ENCODE results near the gene OTUD7B.

The OTUD7B gene

GRCh38 chr1:149993764-149994163 is 16.8 kb downstream of the OTUD7B start:
- Histone ChIP-seq H3K4me2 (ENCODE audit: low read depth, low read length, poor library complexity, severe bottlenecking) (no peak overlapping the region), H2AFZ (ENCODE audit: low read length) (no peak overlapping the region), H3K4me1 (ENCODE audit: insufficient read depth, low read length, poor library complexity, severe bottlenecking) (no peaks in the 10 kb centered on the region), H3K27me3 (ENCODE audit: insufficient read depth, low read length, poor library complexity, severe bottlenecking) (no peaks in the 10 kb centered on the region), H3K9me2 (replicated peaks; ENCODE audit: low read depth, low read length) (no peaks in the 10 kb centered on the region), H3K9me3 (ENCODE audit: insufficient read depth, low read depth, low read length) (no peaks in the 10 kb centered on the region), H3K9ac (ENCODE audit: low read depth, low read length, poor library complexity, severe bottlenecking) (no peak overlapping the region), H4K20me1 (ENCODE audit: insufficient read depth, low read length, poor library complexity, severe bottlenecking) (no peaks in the 10 kb centered on the region), H3K36me3 (ENCODE audit: insufficient read depth, low read length) (no peaks in the 10 kb centered on the region), H3K79me2 (ENCODE audit: insufficient read depth, low read length) (no peaks in the 10 kb centered on the region), H3F3A (ENCODE audit: low read depth) (no peaks in the 10 kb centered on the region), H3K4me3 (ENCODE audit: low read length, poor library complexity, severe bottlenecking) (no peak overlapping the region)
- no peak for TF ChIP-seq CTCF (conservative IDR thresholded peaks at IDR 0.05; ENCODE audit: low read length)
- no peak for TF ChIP-seq EZH2phosphoT487 (IDR thresholded peaks at IDR 0.05; ENCODE audit: borderline replicate concordance)

- TF ChIP-seq CTCF (conservative IDR thresholded peaks at IDR 0.05; ENCODE audit: low read length) (no peak), EZH2phosphoT487 (IDR thresholded peaks at IDR 0.05; ENCODE audit: borderline replicate concordance) (no peak)
- no peak overlapping the region for H2AFZ ChIP-seq (ENCODE audit: low read length)
- H3K9ac ChIP-seq (ENCODE audit: low read depth, low read length, poor library complexity, severe bottlenecking): no peak overlapping the region
- no peaks in the 10 kb centered on the region for H3K79me2 ChIP-seq (ENCODE audit: insufficient read depth, low read length)
- no peaks in the 10 kb centered on the region for H3F3A ChIP-seq (ENCODE audit: low read depth)
- no peaks in the 10 kb centered on the region for H3K9me3 ChIP-seq (ENCODE audit: insufficient read depth, low read depth, low read length)
- H3K4me1 ChIP-seq (ENCODE audit: insufficient read depth, low read length, poor library complexity, severe bottlenecking): no peaks in the 10 kb centered on the region
- H3K9me2 ChIP-seq (replicated peaks; ENCODE audit: low read depth, low read length): no peaks in the 10 kb centered on the region
- H3K36me3 ChIP-seq (ENCODE audit: insufficient read depth, low read length): no peaks in the 10 kb centered on the region
- H4K20me1 ChIP-seq (ENCODE audit: insufficient read depth, low read length, poor library complexity, severe bottlenecking): no peaks in the 10 kb centered on the region
- no peaks in the 10 kb centered on the region for H3K27me3 ChIP-seq (ENCODE audit: insufficient read depth, low read length, poor library complexity, severe bottlenecking)
- no peak overlapping the region for H3K4me3 ChIP-seq (ENCODE audit: low read length, poor library complexity, severe bottlenecking)
- H3K4me2 ChIP-seq (ENCODE audit: low read depth, low read length, poor library complexity, severe bottlenecking): no peak overlapping the region
These were observed 17.3 kb downstream of the OTUD7B start for GRCh38 chr1:149993181-149993580.

GRCh38 chr1:149987297-149987595 is 23.3 kb downstream of the OTUD7B start:
- Histone ChIP-seq H3K9ac (ENCODE audit: low read depth, low read length, poor library complexity, severe bottlenecking) (no peak overlapping the region), H3F3A (ENCODE audit: low read depth) (no peaks in the 10 kb centered on the region), H3K9me2 (replicated peaks; ENCODE audit: low read depth, low read length) (no peaks in the 10 kb centered on the region), H3K27me3 (ENCODE audit: insufficient read depth, low read length, poor library complexity, severe bottlenecking) (no peaks in the 10 kb centered on the region), H3K4me2 (ENCODE audit: low read depth, low read length, poor library complexity, severe bottlenecking) (no peak overlapping the region), H3K4me3 (ENCODE audit: low read length, poor library complexity, severe bottlenecking) (no peak overlapping the region), H3K4me1 (ENCODE audit: insufficient read depth, low read length, poor library complexity, severe bottlenecking) (no peaks in the 10 kb centered on the region), H3K36me3 (ENCODE audit: insufficient read depth, low read length) (no peaks in the 10 kb centered on the region), H3K9me3 (ENCODE audit: insufficient read depth, low read depth, low read length) (no peaks in the 10 kb centered on the region), H4K20me1 (ENCODE audit: insufficient read depth, low read length, poor library complexity, severe bottlenecking) (no peaks in the 10 kb centered on the region), H3K79me2 (ENCODE audit: insufficient read depth, low read length) (no peaks in the 10 kb centered on the region), H2AFZ (ENCODE audit: low read length) (no peak overlapping the region)
- TF ChIP-seq CTCF (conservative IDR thresholded peaks at IDR 0.05; ENCODE audit: low read length) (no peak), EZH2phosphoT487 (IDR thresholded peaks at IDR 0.05; ENCODE audit: borderline replicate concordance) (no peak)

All from Loucy (cell line).